GM21526 (cell line): ENCODE results near the gene BBS9.
A peak's percentile ranks its signal among the peaks of the same experiment; 100 is the strongest.
"Not testable (repeated sequence)": the region's sequence is repeated elsewhere in the genome, so short reads cannot be mapped to it uniquely, and the experiment has no call there.

ENCODE experiments used
- ATAC-seq: cut with Tn5 transposase; IDR thresholded peaks from one replicate; pipeline ENCODE4 v1.9.1; 2021; ENCODE audit warnings: moderate library complexity; ENCODE audit not compliant: unreplicated experiment, low FRiP score

The BBS9 gene

GRCh38 chr7:33128990-33129805, at the start of gene BBS9:
Gene BBS9, plus strand, starts transcription at chr7:33129564. Its CDS starts 16,689 bp downstream, at chr7:33146253.
- ATAC-seq = peak; percentile 100

DNA sequence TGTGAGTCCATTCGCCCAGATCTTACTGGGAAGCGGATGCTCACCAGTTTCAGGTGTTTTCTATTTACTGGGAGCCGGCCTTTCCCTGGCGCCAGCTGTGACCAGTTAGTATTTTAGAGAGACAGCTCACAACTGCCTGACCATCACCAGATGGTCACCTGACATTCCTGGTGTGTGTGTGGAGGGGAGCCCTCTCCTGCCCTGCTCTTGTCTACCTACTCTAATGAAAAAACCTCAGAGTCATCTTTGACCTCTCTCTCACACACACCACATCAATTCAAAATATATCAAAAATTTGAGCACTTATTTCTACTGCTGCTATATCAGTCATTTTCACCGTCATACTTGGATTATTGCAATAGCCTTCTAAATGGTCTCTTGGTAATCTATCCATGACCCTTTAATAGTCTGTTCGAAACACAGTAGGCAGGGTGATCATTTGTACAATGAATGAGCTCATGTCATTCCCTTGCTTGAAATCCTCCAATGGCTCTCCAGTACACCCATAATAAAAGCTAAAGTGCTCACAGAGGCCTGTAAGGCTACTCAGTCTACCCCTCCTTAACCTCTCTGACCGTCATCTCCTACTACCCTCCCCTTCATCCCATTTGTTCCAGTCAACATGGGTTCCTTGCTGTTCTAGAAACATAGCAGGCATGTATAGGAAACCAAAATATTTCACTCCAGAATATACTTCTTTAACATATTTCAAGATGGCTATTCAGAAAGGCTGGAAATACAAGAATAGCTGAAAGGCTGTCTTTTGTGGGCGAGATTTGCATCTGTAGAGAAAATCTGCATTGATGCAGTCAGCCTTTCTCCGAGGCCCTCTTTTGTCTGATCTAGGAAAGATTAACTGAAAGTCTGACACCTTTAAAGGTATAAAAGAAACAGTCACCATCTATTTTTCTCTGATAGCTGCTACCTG, 49.3 kb upstream of the BBS9 start:
- ATAC-seq = no peak

- ATAC-seq = no peak
These were observed 42.0 kb upstream of the BBS9 start for GRCh38 chr7:33087356-33087755.

- no peak for ATAC-seq
These were observed 41.5 kb upstream of the BBS9 start for GRCh38 chr7:33087858-33088257.

GRCh38 chr7:33089142-33089541, 40.2 kb upstream of the BBS9 start:
- ATAC-seq = no peak

DNA sequence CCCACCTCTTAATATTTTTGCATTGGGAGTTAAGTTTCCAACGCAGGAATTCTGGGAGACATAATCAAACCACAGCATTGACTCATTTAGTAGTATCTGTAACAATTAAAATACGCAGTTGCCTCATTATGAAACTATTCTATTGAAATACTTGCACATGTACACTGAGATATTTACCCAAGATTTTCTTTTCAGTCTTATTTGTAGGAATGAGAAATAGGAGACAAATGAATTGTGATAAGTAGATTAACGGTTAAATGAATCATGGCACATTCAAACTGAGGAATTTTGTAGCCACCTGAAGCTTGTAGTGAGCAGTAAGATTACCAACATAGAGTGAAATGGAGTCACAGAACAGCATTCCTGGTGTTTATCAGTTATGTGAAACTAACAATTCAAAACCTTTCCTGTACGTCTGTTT, 38.2 kb upstream of the BBS9 start:
- no peak for ATAC-seq

DNA sequence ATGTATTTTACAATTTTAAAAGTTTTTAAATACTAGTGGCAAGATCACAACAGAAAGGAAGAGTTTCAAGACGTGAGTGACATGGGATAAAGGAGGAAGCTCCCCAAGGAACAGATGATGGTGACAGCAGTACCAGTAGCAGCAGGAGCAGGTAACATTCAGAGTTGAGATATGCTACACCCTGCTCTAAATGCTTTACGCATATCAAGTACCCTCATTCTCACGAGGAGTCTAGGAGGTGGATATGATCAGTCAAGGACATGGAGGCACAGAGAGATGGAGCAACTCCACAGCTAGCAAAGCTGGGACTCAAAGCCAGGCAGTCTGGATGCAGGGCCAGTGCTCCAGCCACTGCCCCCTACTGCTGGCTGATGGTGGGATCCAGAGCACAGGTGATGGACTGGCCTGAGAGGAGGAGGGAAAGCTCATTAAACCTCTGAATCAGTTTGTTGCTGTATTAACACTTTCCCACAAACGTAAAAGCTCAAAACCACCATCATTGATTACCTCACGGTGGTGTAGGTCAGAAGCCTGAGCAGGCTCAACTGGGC, 37.6 kb upstream of the BBS9 start:
- no peak for ATAC-seq

DNA sequence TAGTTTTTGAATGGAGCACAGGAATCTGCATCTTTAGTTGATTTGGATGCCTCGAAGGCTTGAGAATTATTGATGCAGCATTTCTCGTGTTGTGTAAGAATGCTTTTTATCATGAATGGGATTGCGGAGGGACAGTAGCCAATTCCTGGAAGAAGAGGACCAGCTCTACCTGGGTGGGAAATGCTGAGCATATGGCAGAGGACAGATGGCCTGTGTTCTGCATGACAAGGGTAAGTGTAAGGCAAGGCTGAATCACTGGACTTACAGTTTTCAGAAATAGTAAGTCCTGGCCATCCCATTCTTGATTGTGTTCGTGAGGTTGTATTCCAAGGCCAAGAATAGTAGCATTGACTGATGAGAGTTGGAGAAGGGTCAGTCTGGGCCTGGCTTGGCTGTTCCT, 36.1 kb upstream of the BBS9 start:
- ATAC-seq = no peak

DNA sequence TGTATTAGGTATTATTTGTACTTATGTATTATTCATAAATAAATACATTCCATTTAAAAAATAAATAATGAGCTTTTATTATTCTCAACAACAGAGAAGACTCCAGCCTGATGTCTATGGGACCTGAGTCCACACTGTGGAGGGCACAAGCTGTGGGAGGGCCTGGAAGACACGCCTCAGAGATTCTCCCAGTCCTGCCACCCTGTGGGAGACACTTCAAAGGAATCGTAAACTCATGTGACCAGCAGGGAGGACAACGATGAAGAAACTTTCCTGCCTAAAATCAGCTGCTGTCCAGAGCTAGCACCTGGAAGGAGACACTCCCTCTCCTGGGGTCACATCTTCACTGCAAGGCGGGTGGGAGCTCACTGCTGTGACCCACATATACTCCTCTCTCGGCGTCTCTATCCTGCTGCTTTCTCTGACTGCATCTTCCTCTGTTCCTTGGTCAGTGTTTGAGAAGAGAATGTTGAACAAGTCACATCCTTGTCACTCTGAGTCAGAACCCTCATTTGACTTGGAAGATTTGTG, 34.6 kb upstream of the BBS9 start:
- not testable (repeated sequence) for ATAC-seq

DNA sequence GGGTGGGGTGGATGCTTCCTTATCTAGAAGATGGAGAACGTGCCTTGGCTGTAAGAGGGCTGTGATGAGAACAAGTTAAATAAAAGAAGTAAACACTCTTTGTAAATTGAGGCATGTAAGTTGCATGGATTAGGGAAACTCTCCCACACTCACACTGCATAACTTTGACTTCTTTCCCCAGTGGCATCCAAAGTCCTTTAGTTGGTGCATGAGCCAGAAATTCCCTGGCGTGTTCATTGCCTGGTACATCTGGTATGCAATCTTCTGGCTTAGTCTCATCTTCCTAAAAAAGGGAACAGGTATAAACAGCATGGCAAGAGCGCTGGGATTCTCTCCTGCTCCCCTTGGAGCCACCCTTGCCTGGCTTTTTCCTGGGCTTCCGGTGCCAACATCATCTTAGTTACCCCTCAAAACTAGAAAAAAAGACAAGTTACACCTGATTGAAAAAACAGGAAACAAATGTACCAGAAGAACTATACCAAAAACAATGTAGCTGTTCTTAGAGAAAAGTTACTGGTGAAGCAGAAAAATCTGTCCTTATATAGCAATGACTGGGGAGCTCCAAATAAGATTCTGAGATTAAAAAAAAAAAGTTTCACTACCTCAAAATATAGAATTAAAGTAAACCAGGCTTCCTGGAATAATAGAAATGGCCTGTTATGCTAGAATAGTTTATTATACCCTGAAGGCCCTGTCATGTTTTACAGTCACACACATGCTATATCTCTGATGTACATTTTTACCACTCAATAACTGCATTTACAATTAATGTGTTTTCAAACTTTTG, 30.0 kb upstream of the BBS9 start:
- ATAC-seq = no peak

DNA sequence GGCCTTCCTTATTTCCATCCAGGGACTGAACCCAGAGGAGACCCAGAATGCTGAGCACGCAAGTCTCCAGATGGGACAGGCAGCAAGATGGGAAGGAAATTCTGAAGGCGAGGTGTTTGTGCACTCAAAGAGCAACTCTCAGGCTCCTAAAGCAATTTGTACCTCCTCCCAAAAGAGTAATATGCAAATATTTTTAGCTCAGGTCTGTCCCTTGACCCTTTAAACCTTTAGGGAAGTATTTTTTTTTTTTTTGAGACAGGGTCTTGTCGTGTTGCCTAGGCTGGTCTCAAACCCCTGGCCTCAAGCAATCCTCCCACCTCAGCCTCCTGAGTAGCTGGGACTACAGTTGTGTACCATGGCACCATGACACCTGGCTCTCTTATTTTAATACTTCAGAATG, 28.6 kb upstream of the BBS9 start:
- no peak for ATAC-seq

GRCh38 chr7:33101906-33102305, 27.5 kb upstream of the BBS9 start:
- ATAC-seq = no peak

GRCh38 chr7:33107136-33108066, 22.0 kb upstream of the BBS9 start:
- ATAC-seq = peak; percentile 44

DNA sequence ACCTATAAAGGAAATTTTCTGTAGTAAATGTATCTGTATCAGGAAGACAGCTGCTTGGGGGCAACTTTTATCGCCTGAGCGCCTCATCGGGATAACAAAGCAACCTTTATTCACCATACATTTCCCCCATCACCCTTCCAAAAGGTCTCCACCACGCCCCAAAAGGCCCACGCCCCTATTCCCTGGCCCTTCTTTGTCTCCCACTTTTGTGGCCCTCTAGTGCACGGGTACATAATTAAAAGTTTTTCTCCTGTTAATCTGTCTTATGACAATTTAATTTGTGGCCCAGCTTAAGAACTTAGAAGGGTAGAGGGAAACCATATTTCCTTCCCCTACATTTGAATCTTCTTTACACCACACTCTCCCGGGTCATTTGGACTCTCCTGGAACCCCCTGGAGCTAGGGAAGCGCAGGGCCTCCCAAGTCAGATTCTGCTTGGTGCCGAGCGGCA, 20.8 kb upstream of the BBS9 start:
- peak; percentile 20 for ATAC-seq

DNA sequence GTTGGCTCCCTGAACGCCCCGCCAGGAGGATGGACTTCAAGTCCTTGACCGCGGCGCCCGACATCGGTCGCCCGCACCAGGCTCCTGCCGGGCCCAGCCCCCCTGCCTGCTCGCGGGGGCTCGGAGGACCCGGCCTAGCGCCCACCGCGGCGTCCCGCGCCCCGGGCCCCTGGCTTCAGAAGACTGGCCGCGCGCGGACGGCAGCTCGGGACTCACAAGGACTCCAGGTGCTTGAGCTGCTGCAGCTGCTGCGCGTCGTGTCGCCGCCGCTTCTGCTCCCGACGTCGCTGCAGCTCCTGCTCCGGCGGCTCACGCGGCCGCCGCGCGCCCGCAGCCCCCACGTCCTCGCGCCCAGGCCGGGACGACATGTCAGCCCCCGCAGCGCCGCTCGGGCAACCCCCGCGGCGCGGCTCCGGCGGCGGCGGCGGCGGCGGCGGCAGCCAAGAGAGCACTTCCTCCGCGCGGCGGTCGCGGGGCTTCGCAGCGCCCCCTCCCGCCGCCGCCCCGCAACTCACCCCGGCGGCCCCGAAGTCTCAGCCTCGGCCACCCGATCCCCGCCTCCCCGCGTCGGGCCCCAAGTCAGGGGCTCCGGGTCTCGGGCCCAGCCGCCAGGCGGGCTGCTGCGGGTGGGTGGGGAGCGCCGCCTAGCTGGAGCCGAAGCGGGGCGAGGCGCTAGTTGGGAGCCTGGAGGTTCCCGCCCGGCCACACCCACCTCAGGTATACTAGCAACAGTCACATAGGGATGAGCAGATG, 20.2 kb upstream of the BBS9 start, which contains the start of gene RP9:
Gene RP9, minus strand, starts transcription at position 400 of the 753 bp plus-strand sequence. Its CDS starts 32 bp downstream, at position 368.
- peak; percentile 89 for ATAC-seq

DNA sequence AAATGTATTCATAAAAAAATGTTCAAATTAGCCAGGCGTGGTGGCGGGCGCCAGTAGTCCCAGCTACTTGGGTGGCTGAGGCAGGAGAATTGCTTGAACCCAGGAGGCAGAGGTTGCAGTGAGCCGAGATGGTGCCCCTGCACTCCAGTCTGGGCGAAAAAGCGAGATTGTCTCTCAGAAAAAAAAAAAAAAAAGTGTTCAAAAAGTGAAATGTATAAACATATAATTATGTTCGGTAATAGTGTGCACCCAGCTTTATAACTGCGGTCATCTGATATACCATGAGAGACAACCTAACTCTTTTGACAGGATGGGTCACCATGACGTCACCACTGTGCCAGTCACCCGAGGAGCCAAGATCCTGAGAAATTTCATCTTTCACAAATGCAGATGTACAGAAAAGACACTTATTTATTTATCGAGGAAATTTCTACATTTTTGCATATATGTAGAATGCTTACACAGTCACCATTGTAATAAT, 19.6 kb upstream of the BBS9 start:
- no peak for ATAC-seq

GRCh38 chr7:33111614-33112013, 17.8 kb upstream of the BBS9 start:
- no peak for ATAC-seq

DNA sequence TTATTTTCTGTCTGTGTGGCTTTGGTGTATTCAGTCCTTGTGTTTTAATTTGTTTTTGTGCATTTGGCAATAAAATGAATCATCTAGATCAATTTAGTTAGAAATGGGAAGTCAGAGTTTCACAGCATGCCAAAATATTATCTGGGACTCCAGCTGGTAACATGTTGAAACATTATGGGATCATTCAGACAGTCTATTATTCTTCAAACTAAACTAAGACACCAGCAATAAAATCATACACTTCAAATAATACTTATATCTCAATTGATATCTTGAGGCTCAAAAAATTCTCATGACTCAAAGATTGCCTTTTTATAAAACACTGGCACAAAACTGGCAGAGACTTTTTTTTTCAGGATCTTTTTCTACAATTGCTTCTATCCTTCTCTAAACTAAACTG, 14.4 kb upstream of the BBS9 start:
- ATAC-seq = no peak
